HG02678 (cell line): ENCODE measurements around the gene NR5A2.

ENCODE experiments used
- ATAC-seq: cut with Tn5 transposase; IDR thresholded peaks from one replicate; pipeline ENCODE4 v1.9.1; 2021; ENCODE audit warnings: mild to moderate bottlenecking, moderate library complexity; ENCODE audit not compliant: unreplicated experiment

The NR5A2 gene

GRCh38 chr1:200027264-200027823 lies at the start of gene NR5A2:
TSS of gene NR5A2 (plus strand) at chr1:200027710. CDS start at chr1:200027848, 138 bp downstream.
- no peak for ATAC-seq

- ATAC-seq: no peak
These were observed 49.0 kb upstream of the NR5A2 start for GRCh38 chr1:199978408-199978940.

- ATAC-seq: no peak
These were observed 48.4 kb upstream of the NR5A2 start for GRCh38 chr1:199979071-199979470.

- no peak for ATAC-seq
These were observed 45.9 kb upstream of the NR5A2 start for GRCh38 chr1:199981584-199981983.

- ATAC-seq: no peak
These were observed 44.9 kb upstream of the NR5A2 start for GRCh38 chr1:199982606-199983005.

GRCh38 chr1:199983531-199983930 lies 44.0 kb upstream of the NR5A2 start:
- ATAC-seq: no peak

GRCh38 chr1:199995096-199995685 lies 32.3 kb upstream of the NR5A2 start:
- ATAC-seq: no peak

- ATAC-seq: no peak
These were observed 22.3 kb upstream of the NR5A2 start for GRCh38 chr1:200005165-200005564.

GRCh38 chr1:200006711-200007110 lies 20.8 kb upstream of the NR5A2 start:
- no peak for ATAC-seq

- ATAC-seq: no peak
These were observed 11.7 kb upstream of the NR5A2 start for GRCh38 chr1:200015811-200016210.

- no peak for ATAC-seq
These were observed 5.8 kb upstream of the NR5A2 start for GRCh38 chr1:200021577-200022238.

GRCh38 chr1:200022239-200022804 lies 5.2 kb upstream of the NR5A2 start:
- ATAC-seq: no peak

GRCh38 chr1:200028586-200029034 lies 1.1 kb downstream of the NR5A2 start:
- ATAC-seq: no peak

- ATAC-seq: no peak
These were observed 1.7 kb downstream of the NR5A2 start for GRCh38 chr1:200029035-200029821.

GRCh38 chr1:200029822-200030152 lies 2.3 kb downstream of the NR5A2 start:
- ATAC-seq: no peak

- ATAC-seq: no peak
These were observed 3.3 kb downstream of the NR5A2 start for GRCh38 chr1:200030791-200031190.

GRCh38 chr1:200033511-200034261 lies 6.2 kb downstream of the NR5A2 start:
- ATAC-seq: no peak

- no peak for ATAC-seq
These were observed 6.7 kb downstream of the NR5A2 start for GRCh38 chr1:200034262-200034557.

GRCh38 chr1:200034761-200035396 lies 7.4 kb downstream of the NR5A2 start:
- no peak for ATAC-seq

- no peak for ATAC-seq
These were observed 8.0 kb downstream of the NR5A2 start for GRCh38 chr1:200035397-200035955.
